OCI-LY1 (cell line): ENCODE results near the gene RPL21.

Source experiments
- H2AFZ ChIP-seq: fragments of 200-600 bp; sonication (generic), shearing (Covaris generic); 2 replicates; pipeline ENCODE4 v1.6.0; 2014; ENCODE audit warnings: antibody characterized with exemption, mild to moderate bottlenecking, low read length
- H3F3A ChIP-seq: fragments of 200-600 bp; sonication (generic), shearing (Covaris generic); 2 replicates; pipeline ENCODE4 v1.6.0; 2014; ENCODE audit warnings: mild to moderate bottlenecking, antibody characterized with exemption, low read length, moderate library complexity; ENCODE audit not compliant: insufficient read depth
- H3K27ac ChIP-seq: fragments of 200-600 bp; sonication (generic); 2 replicates; pipeline ENCODE4 v1.5.1; 2014; ENCODE audit warnings: low read length, mixed run types, mild to moderate bottlenecking, low read depth; ENCODE audit not compliant: poor library complexity, severe bottlenecking
- H3K27me3 ChIP-seq: fragments of 200-600 bp; sonication (generic); 2 replicates; pipeline ENCODE4 v1.6.0; 2014; ENCODE audit warnings: antibody characterized with exemption, mild to moderate bottlenecking, low read length, moderate library complexity; ENCODE audit not compliant: insufficient read depth
- H3K36me3 ChIP-seq: fragments of 200-600 bp; sonication (generic); 2 replicates; pipeline ENCODE4 v1.6.1; 2014; ENCODE audit warnings: mild to moderate bottlenecking, antibody characterized with exemption, low read length, moderate library complexity, mixed read lengths; ENCODE audit not compliant: insufficient read depth
- H3K4me1 ChIP-seq: fragments of 200-600 bp; sonication (generic); 2 replicates; pipeline ENCODE4 v1.5.1; 2014; ENCODE audit warnings: mild to moderate bottlenecking, low read length, moderate library complexity; ENCODE audit not compliant: insufficient read depth, severe bottlenecking
- H3K4me2 ChIP-seq: fragments of 200-600 bp; sonication (generic), shearing (Covaris generic); 2 replicates; pipeline ENCODE4 v1.6.1; 2014; ENCODE audit warnings: low read length
- H3K4me3 ChIP-seq: fragments of 200-600 bp; sonication (generic); 2 replicates; pipeline ENCODE4 v1.5.1; 2014; ENCODE audit warnings: low read length, low read depth, mild to moderate bottlenecking, mixed read lengths; ENCODE audit not compliant: poor library complexity, severe bottlenecking
- H3K79me2 ChIP-seq: fragments of 200-600 bp; shearing (Covaris generic); 2 replicates; pipeline ENCODE4 v1.6.1; 2016; ENCODE audit warnings: mixed run types, low read length, mixed read lengths; ENCODE audit not compliant: insufficient read depth
- H3K9ac ChIP-seq: fragments of 200-600 bp; sonication (generic), shearing (Covaris generic); 2 replicates; pipeline ENCODE4 v1.6.1; 2014; ENCODE audit warnings: mild to moderate bottlenecking, low read length, mixed read lengths
- H3K9me2 ChIP-seq: fragments of 200-600 bp; sonication (generic), shearing (Covaris generic); 2 replicates; pipeline ENCODE4 v1.6.1; 2014; ENCODE audit warnings: low read depth, mild to moderate bottlenecking, low read length, mixed read lengths
- H3K9me3 ChIP-seq: fragments of 200-600 bp; shearing (Covaris generic); 2 replicates; pipeline ENCODE4 v1.6.1; 2014; ENCODE audit warnings: low read length, mixed read lengths
- H4K20me1 ChIP-seq: fragments of 200-600 bp; sonication (generic), shearing (Covaris generic); 2 replicates; pipeline ENCODE4 v1.6.0; 2016; ENCODE audit warnings: mild to moderate bottlenecking, low read length; ENCODE audit not compliant: insufficient read depth
- EZH2 ChIP-seq: fragments of 200-600 bp; sonication (generic), shearing (Covaris generic); IDR thresholded peaks from 2 replicates; pipeline ENCODE4 v1.8.0; 2017; ENCODE audit warnings: borderline replicate concordance, mixed run types, mild to moderate bottlenecking, antibody characterized with exemption, low read length, moderate library complexity, mixed read lengths
- TF ChIP-seq, protein P1 (sequence below): fragments of 200-600 bp; sonication (generic), shearing (Covaris generic); IDR thresholded peaks from 2 replicates; pipeline ENCODE4 v1.5.1; 2017; ENCODE audit warnings: mild to moderate bottlenecking, antibody characterized with exemption, low read length, moderate library complexity, mixed read lengths

Gene RPL21

DNA sequence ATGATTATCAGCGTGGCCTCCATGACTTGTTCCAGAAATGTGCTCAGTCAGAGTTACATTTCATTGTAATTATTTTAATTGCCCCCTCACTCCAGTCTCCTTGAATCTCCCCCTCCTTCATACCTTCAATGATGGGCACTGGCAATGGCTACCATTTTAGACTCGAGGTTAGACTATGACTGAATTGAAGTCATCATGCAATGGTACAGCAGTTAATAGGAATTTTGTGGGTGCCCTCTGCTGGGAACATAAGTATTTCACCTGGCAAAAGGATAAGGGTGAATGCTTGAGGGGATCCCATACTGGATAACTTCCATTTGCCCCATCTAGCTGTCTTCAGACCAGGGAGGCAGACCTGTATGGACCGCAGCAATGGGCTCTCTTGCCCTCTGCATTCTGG is 47.5 kb upstream of the RPL21 start:
- Histone ChIP-seq H3K4me1 (no peaks in the 10 kb centered on the region), H3K36me3 (no peaks in the 10 kb centered on the region), H3K9me2 (no peaks in the 10 kb centered on the region), H3K79me2 (no peaks in the 10 kb centered on the region), H4K20me1 (no peaks in the 10 kb centered on the region), H2AFZ (no peak overlapping the region), H3K27me3 (no peaks in the 10 kb centered on the region), H3K4me3 (no peak overlapping the region), H3K4me2 (no peak overlapping the region), H3K27ac (no peak overlapping the region), H3F3A (no peaks in the 10 kb centered on the region), H3K9me3 (no peaks in the 10 kb centered on the region), H3K9ac (no peak overlapping the region)
- no peak for TF ChIP-seq EZH2
- TF ChIP-seq, protein P1, sequence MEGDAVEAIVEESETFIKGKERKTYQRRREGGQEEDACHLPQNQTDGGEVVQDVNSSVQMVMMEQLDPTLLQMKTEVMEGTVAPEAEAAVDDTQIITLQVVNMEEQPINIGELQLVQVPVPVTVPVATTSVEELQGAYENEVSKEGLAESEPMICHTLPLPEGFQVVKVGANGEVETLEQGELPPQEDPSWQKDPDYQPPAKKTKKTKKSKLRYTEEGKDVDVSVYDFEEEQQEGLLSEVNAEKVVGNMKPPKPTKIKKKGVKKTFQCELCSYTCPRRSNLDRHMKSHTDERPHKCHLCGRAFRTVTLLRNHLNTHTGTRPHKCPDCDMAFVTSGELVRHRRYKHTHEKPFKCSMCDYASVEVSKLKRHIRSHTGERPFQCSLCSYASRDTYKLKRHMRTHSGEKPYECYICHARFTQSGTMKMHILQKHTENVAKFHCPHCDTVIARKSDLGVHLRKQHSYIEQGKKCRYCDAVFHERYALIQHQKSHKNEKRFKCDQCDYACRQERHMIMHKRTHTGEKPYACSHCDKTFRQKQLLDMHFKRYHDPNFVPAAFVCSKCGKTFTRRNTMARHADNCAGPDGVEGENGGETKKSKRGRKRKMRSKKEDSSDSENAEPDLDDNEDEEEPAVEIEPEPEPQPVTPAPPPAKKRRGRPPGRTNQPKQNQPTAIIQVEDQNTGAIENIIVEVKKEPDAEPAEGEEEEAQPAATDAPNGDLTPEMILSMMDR, result no peak

DNA sequence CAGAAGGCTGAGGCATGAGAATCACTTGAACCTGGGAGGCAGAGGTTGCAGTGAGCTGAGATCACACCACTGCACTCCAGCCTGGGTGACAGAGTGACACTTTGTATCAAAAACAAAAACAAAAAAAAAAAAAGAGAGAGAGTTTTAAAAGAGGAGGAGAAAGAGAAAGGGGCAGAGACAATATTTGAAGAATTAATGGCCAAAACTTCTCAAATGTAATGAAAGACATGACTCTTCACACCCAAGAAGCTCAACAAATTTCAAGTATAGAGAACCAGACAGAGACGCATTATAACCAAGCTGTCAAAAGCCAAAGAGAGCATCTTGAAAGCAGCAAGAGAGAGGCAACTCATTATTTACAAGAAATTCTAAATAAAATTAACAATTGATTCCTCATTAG is 42.8 kb upstream of the RPL21 start:
- Histone ChIP-seq H3K27me3 (no peaks in the 10 kb centered on the region), H3K27ac (no peak overlapping the region), H3K79me2 (no peaks in the 10 kb centered on the region), H3K9me2 (no peaks in the 10 kb centered on the region), H3K36me3 (no peaks in the 10 kb centered on the region), H3K9ac (no peak overlapping the region), H3K4me1 (no peaks in the 10 kb centered on the region), H3K4me2 (no peak overlapping the region), H3K4me3 (no peak overlapping the region), H3F3A (no peaks in the 10 kb centered on the region), H2AFZ (no peak overlapping the region), H4K20me1 (no peaks in the 10 kb centered on the region), H3K9me3 (no peaks in the 10 kb centered on the region)
- TF ChIP-seq, protein P1, result no peak
- TF ChIP-seq EZH2, result no peak

DNA sequence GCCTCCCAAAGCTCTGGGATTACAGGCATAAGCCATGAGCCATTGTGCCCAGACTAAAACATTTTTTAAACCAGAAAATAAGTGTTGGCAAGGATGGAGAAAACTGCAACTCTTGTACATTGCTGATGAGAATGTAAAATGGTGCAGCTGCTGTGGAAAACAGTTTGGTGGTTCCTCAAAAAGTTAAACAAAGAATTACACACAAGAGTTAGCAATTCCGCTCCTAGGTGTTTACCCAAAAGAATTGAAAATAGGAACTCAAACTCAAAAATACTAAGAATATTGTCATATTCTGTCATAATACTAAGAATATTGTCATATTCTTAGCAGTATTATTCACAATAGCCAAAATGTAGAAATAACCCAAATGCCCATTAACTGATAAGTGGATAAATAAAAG is 40.1 kb upstream of the RPL21 start:
- no peak overlapping the region for H2AFZ ChIP-seq
- H4K20me1 ChIP-seq, result no peaks in the 10 kb centered on the region
- TF ChIP-seq EZH2, result no peak
- TF ChIP-seq, protein P1, result no peak
- no peaks in the 10 kb centered on the region for H3F3A ChIP-seq
- H3K36me3 ChIP-seq, result no peaks in the 10 kb centered on the region
- no peaks in the 10 kb centered on the region for H3K9me2 ChIP-seq
- H3K27ac ChIP-seq, result no peak overlapping the region
- no peaks in the 10 kb centered on the region for H3K27me3 ChIP-seq
- H3K4me2 ChIP-seq, result no peak overlapping the region
- no peak overlapping the region for H3K9ac ChIP-seq
- H3K4me3 ChIP-seq, result no peak overlapping the region
- H3K9me3 ChIP-seq, result no peaks in the 10 kb centered on the region
- no peaks in the 10 kb centered on the region for H3K4me1 ChIP-seq
- no peaks in the 10 kb centered on the region for H3K79me2 ChIP-seq
